Stimulated activated CD8-positive, alpha-beta memory T cell treated with anti-CD3 and anti-CD28 coated beads, Interleukin-4, amount 100 ng/mL, for 1 hour (primary cell): Measurements from ENCODE around the gene FOXN3.

ENCODE experiments used
- DNase-seq, 2 donors: peaks; one replicate each; pipeline ENCODE4 v3.0.0-alpha.2; 2020; ENCODE audit warnings: low read depth in 2 of 2, low spot score in 1 of 2

Gene FOXN3

GRCh38 chr14:89108608-89109007, 308.4 kb downstream of the FOXN3 start:
- no peak for DNase-seq

- no peak for DNase-seq
Observed at GRCh38 chr14:89107626-89108025, 309.4 kb downstream of the FOXN3 start.
